Measurements from ENCODE around the gene CNOT11.

- no peak for TF ChIP-seq ZFX (IDR thresholded peaks at IDR 0.05)
- TF ChIP-seq, protein P1, sequence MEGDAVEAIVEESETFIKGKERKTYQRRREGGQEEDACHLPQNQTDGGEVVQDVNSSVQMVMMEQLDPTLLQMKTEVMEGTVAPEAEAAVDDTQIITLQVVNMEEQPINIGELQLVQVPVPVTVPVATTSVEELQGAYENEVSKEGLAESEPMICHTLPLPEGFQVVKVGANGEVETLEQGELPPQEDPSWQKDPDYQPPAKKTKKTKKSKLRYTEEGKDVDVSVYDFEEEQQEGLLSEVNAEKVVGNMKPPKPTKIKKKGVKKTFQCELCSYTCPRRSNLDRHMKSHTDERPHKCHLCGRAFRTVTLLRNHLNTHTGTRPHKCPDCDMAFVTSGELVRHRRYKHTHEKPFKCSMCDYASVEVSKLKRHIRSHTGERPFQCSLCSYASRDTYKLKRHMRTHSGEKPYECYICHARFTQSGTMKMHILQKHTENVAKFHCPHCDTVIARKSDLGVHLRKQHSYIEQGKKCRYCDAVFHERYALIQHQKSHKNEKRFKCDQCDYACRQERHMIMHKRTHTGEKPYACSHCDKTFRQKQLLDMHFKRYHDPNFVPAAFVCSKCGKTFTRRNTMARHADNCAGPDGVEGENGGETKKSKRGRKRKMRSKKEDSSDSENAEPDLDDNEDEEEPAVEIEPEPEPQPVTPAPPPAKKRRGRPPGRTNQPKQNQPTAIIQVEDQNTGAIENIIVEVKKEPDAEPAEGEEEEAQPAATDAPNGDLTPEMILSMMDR (conservative IDR thresholded peaks at IDR 0.05): no peak
Observed at GRCh38 chr2:101297383-101297782, 44.7 kb downstream of the CNOT11 start.
